CD4-positive, CD25-positive, alpha-beta regulatory T cell (primary cell): Measurements from ENCODE around the gene SHB. TPM values are rescaled to one million over a fixed set of nuclear protein-coding genes. Genes with fewer than 3 reads are reported as not detected.
"Not testable (repeated sequence)": the region's sequence is repeated elsewhere in the genome, so short reads cannot be mapped to it uniquely, and the experiment has no call there.

Source experiments
- ATAC-seq, 2 donors: fragments of 150-1000 bp; cut with Tn5 transposase; one replicate each; pipeline ENCODE4 v1.10.0; 2021; ENCODE audit warnings: low read depth in 2 of 2, moderate number of reproducible peaks in 2 of 2, moderate library complexity in 1 of 2
- DNase-seq, 3 donors: peaks; one replicate each; pipeline versions ENCODE4 v3.0.0 to v3.0.0-alpha.2; 2012 to 2022; ENCODE audit warnings: mixed read lengths in 1 of 3
- H3K27ac ChIP-seq: one replicate; pipeline ENCODE4 v1.7.0; 2013; ENCODE audit warnings: mild to moderate bottlenecking, low read length; ENCODE audit not compliant: insufficient read depth, poor library complexity, severe bottlenecking
- H3K27me3 ChIP-seq: one replicate; pipeline ENCODE4 v1.7.0; 2013; ENCODE audit warnings: low read length; ENCODE audit not compliant: control insufficient read depth, insufficient read depth
- H3K36me3 ChIP-seq: one replicate; pipeline ENCODE4 v1.7.0; 2013; ENCODE audit warnings: mild to moderate bottlenecking, low read length, moderate library complexity; ENCODE audit not compliant: control insufficient read depth, insufficient read depth
- H3K4me1 ChIP-seq: 2 replicates; pipeline ENCODE4 v1.7.0; 2013; ENCODE audit warnings: mild to moderate bottlenecking, low read length; ENCODE audit not compliant: insufficient read depth, control insufficient read depth, poor library complexity, severe bottlenecking
- H3K4me3 ChIP-seq: one replicate; pipeline ENCODE4 v1.7.0; 2013; ENCODE audit warnings: low read depth, mild to moderate bottlenecking, low read length, moderate library complexity
- H3K9me3 ChIP-seq, 2 experiments: 1 replicate in 1 of 2; 2 replicates in 1 of 2; pipeline ENCODE4 v1.7.0; 2013; ENCODE audit warnings: low read length in 2 of 2, mild to moderate bottlenecking in 1 of 2, moderate library complexity in 1 of 2; ENCODE audit not compliant: control insufficient read depth in 2 of 2
- H3K27ac Mint-ChIP-seq, 3 donors: one replicate each; pipeline ENCODE4 v1.8.0; 2020 to 2022; ENCODE audit warnings: mild to moderate bottlenecking in 3 of 3, mixed read lengths in 3 of 3, moderate library complexity in 2 of 3
- H3K27me3 Mint-ChIP-seq: one replicate; pipeline ENCODE4 v1.8.0; 2022; ENCODE audit warnings: mild to moderate bottlenecking, mixed read lengths
- H3K36me3 Mint-ChIP-seq: one replicate; pipeline ENCODE4 v1.8.0; 2020; ENCODE audit warnings: mixed read lengths
- H3K4me1 Mint-ChIP-seq, 4 donors: one replicate each; pipeline ENCODE4 v1.8.0; 2020 to 2022; ENCODE audit warnings: mixed read lengths in 4 of 4, mild to moderate bottlenecking in 1 of 4
- H3K4me3 Mint-ChIP-seq, 4 donors: one replicate each; pipeline ENCODE4 v1.8.0; 2020 to 2022; ENCODE audit warnings: mild to moderate bottlenecking in 4 of 4, mixed read lengths in 4 of 4, moderate library complexity in 3 of 4
- H3K9me3 Mint-ChIP-seq, 7 donors: one replicate each; pipeline ENCODE4 v1.8.0; 2020 to 2022; ENCODE audit warnings: mixed read lengths in 7 of 7, mild to moderate bottlenecking in 3 of 7, moderate library complexity in 2 of 7
- polyA plus RNA-seq, 4 donors: library from polyadenylated mRNA; unstranded; fragments of 300-500 nt; fragmentation: Illumina TruSeq; gene quantifications; one replicate each; pipeline ENCODE4 v1.2.3, GENCODE V29; 2021
- total RNA-seq: library from RNA; stranded (reverse); gene quantifications from one replicate; pipeline ENCODE4 v1.2.3, GENCODE V29; 2022

SHB gene
- total and polyA plus RNA-seq, 5 donors from 2014 or later = 0.27 to 0.69 TPM; not detected in 3

DNA sequence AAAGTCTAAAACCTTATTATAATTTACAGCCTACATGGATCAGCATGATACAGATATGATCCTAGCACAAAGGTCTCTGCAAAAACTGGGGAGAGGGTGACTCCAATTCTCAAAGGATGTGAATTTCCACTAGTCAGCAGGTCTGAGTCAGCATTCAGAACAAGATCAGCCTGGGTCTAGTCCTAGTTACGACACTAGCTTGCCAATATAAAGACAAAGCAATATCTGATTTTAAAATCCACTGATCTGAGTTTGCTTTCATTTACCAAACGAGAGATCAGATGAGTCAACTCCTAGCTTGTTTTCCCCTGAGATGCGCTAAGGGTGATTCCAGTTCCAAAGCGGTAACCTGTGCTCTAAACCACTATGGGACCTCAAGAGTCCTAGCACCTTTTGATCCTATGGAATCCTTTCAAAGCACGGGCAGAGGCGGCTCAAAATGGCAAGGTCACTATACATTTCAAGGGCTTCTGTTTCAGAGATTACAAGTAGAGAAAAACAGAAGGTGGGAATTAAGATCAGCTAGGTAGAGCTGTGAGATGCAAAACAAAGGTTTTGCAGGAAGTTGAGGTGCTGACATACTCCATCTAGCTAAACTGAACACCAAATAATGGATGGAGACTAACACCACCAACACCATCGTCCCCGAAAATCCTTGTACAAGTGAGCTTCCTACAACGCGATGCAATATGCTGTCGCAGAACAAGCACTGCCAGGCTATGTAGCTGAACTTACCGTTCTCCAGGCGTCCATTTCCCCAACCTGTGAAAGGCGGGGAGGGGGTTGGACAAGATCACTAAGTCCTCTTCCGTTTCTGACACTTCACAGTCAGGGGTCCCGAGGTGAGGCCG, 166.0 kb downstream of the SHB start:
- Histone ChIP-seq H3K27me3 (peaks cover 2% of the 10 kb centered on the region), H3K4me3 (peak overlapping the region; percentile 83), H3K36me3 (peaks cover 16% of the 10 kb centered on the region), H3K4me1 (peaks cover 26% of the 10 kb centered on the region), H3K9me3 (no peaks in the 10 kb centered on the region), H3K27ac (peak overlapping the region; percentile 87)
- Mint-ChIP-seq H3K27me3 (peaks cover 4% of the 10 kb centered on the region), H3K4me3 (peak overlapping the region; percentile 89 to 97 (median 92)), H3K36me3 (peaks cover 3% of the 10 kb centered on the region), H3K27ac (peak overlapping the region in 2 of 3 donors; percentile 74 to 78), H3K9me3 (no peaks in the 10 kb centered on the region), H3K4me1 (peaks cover 13 to 38% (median 21%) of the 10 kb centered on the region in 4 donors)
- no peak for ATAC-seq
- DNase-seq = peak in 1 of 3 donors; percentile 39

DNA sequence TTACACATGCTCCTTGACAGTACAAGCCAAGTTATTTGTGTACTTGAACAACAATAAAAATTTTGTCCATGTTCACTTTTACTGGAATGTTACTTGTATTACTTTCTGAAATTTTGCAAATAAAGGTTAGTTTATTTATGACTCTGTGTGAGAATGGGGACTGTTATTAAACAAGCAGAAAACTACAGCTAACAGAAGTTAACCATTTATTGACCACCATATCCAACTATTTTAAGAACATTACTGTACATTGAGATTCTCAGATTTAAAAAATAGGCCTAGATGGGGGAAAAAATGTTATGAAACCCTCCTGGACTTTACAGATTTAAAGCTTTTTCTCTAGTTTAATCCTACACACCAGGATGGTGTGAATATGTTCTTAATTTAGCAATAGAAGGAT, 166.9 kb downstream of the SHB start:
- no peaks in the 10 kb centered on the region for H3K9me3 Mint-ChIP-seq
- Histone ChIP-seq H3K4me3 (peak overlapping the region; percentile 83), H3K4me1 (peaks cover 26% of the 10 kb centered on the region), H3K27me3 (peaks cover 2% of the 10 kb centered on the region), H3K9me3 (no peaks in the 10 kb centered on the region), H3K36me3 (peaks cover 23% of the 10 kb centered on the region), H3K27ac (no peak overlapping the region)
- H3K27me3 Mint-ChIP-seq = peaks cover 4% of the 10 kb centered on the region
- no peak overlapping the region for H3K27ac Mint-ChIP-seq
- peaks cover 13 to 42% (median 21%) of the 10 kb centered on the region in 4 donors for H3K4me1 Mint-ChIP-seq
- H3K4me3 Mint-ChIP-seq = peak overlapping the region in 3 of 4 donors; percentile 46 to 97 (median 89)
- ATAC-seq = no peak
- DNase-seq = no peak
- H3K36me3 Mint-ChIP-seq = peaks cover 8% of the 10 kb centered on the region

DNA sequence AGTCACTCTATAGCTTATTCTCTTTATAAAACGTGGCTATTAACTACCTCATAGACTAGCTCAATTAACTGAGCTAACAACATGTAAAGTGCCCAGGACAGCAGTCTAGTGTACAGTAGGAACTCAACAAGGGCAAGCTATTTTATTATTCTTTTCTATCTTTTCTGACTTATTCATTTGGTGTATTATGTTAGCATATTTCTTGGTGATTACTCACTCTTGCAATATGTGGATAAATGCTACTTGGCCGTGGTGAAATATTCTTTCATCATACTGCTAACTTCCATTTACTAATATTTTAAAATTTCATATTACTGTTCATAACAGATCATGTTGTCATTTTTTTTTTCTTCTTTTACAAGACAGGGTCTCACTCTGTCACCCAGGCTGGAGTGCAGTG, 170.0 kb downstream of the SHB start:
- Histone ChIP-seq H3K36me3 (peaks cover 48% of the 10 kb centered on the region), H3K27me3 (no peaks in the 10 kb centered on the region), H3K27ac (no peak overlapping the region), H3K4me1 (peaks cover 19% of the 10 kb centered on the region), H3K4me3 (no peak overlapping the region), H3K9me3 (no peaks in the 10 kb centered on the region)
- Mint-ChIP-seq H3K27me3 (no peaks in the 10 kb centered on the region), H3K9me3 (no peaks in the 10 kb centered on the region), H3K4me1 (peaks cover 9 to 25% (median 17%) of the 10 kb centered on the region in 4 donors), H3K36me3 (peaks cover 25% of the 10 kb centered on the region), H3K4me3 (no peak overlapping the region), H3K27ac (no peak overlapping the region)
- DNase-seq (no peak), ATAC-seq (no peak)

DNA sequence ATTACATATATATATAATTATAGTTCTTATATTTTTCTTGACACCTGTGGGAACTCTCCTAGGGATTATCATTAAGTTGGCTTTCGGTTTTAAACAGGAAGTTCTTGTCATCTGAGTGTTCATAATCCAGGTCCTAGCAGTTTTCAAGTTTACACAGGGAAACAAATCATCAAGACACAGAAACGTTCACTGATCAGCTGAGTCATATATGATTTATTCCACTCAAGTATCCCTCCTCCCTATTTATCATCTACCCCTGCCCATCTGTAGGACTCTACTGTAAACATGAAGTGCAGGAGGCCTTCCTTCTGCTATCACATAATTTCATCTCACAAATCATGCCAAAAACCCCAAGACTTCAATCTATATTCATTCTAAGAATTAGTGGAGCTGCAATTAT, 171.4 kb downstream of the SHB start:
- no peaks in the 10 kb centered on the region for H3K27me3 ChIP-seq
- peaks cover 36% of the 10 kb centered on the region for H3K36me3 Mint-ChIP-seq
- no peaks in the 10 kb centered on the region for H3K9me3 ChIP-seq
- peaks cover 3 to 18% (median 12%) of the 10 kb centered on the region in 4 donors for H3K4me1 Mint-ChIP-seq
- H3K27ac Mint-ChIP-seq = no peak overlapping the region
- no peak overlapping the region for H3K4me3 ChIP-seq
- ATAC-seq (no peak), DNase-seq (no peak)
- peaks cover 9% of the 10 kb centered on the region for H3K4me1 ChIP-seq
- peaks cover 59% of the 10 kb centered on the region for H3K36me3 ChIP-seq
- H3K9me3 Mint-ChIP-seq = no peaks in the 10 kb centered on the region
- no peak overlapping the region for H3K27ac ChIP-seq
- no peaks in the 10 kb centered on the region for H3K27me3 Mint-ChIP-seq
- no peak overlapping the region for H3K4me3 Mint-ChIP-seq

DNA sequence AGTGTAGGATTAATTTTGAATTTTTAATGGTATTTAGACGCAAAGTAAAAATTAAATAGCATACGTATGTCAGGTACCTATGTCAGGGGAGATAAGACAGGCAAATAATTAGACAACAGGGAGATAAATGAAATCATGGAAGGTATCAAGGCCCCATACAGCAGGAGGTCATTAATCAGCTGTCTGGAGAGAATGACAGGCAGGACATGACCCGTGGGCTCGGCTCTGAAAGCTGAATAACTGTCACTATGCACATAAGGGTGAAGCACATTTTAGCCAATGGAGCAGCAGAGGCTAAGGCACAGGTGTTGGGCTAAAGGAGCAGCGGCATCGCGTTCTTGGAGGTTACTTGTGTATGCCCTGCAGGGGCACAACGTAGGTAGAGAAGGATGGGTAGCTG, 177.0 kb downstream of the SHB start:
- ATAC-seq = no peak
- H3K36me3 Mint-ChIP-seq = peaks cover 54% of the 10 kb centered on the region
- DNase-seq = no peak
- H3K4me1 ChIP-seq = no peaks in the 10 kb centered on the region
- H3K27me3 Mint-ChIP-seq = no peaks in the 10 kb centered on the region
- H3K9me3 ChIP-seq = no peaks in the 10 kb centered on the region
- no peak overlapping the region for H3K4me3 Mint-ChIP-seq
- H3K4me3 ChIP-seq = no peak overlapping the region
- no peak overlapping the region for H3K27ac Mint-ChIP-seq
- peaks cover 4 to 8% (median 6%) of the 10 kb centered on the region in 4 donors for H3K4me1 Mint-ChIP-seq
- no peaks in the 10 kb centered on the region for H3K27me3 ChIP-seq
- H3K27ac ChIP-seq = no peak overlapping the region
- H3K9me3 Mint-ChIP-seq = no peaks in the 10 kb centered on the region
- peaks cover 60% of the 10 kb centered on the region for H3K36me3 ChIP-seq

DNA sequence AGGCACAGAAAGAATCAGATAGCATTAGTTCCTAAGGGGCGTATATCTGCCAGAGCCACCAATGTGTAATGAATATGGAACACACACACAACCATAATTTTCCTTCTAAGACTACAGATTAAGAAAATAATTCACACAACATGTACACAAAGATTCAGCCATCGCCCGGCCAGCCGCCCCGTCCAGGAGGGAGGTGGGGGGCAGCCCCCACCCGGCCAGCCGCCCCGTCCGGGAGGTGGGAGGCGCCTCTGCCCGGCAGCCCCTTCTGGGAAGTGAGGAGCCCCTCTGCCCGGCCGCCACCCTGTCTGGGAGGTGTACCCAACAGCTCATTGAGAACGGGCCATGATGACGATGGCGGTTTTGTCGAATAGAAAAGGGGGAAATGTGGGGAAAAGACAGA, 178.0 kb downstream of the SHB start:
- peaks cover 51% of the 10 kb centered on the region for H3K36me3 ChIP-seq
- DNase-seq = not testable (repeated sequence)

DNA sequence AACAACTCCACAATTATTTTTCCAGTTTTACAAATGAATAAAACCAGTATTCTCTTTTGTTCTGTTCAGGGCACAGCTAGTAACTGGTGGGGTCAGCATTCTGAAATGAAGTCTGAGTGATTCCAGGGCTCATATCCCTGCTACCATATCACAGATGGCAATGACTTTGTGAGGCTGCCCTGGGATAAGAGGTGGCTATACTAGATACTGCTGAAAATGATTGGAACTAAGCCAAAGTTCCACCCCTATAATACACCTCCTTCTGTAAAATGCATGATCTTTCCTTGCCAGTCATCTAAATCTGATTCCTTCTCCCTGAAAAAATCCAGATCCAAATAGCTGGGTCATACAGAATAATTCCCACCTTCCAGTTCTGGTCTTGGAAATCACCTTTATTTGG, 179.5 kb downstream of the SHB start:
- Mint-ChIP-seq H3K36me3 (peaks cover 47% of the 10 kb centered on the region), H3K27ac (peak overlapping the region in 1 of 3 donors; percentile 25), H3K4me3 (no peak overlapping the region), H3K9me3 (no peaks in the 10 kb centered on the region), H3K27me3 (no peaks in the 10 kb centered on the region), H3K4me1 (peaks cover 4 to 12% (median 4%) of the 10 kb centered on the region in 4 donors)
- Histone ChIP-seq H3K36me3 (peaks cover 42% of the 10 kb centered on the region), H3K27me3 (no peaks in the 10 kb centered on the region), H3K9me3 (no peaks in the 10 kb centered on the region), H3K27ac (no peak overlapping the region), H3K4me1 (no peaks in the 10 kb centered on the region), H3K4me3 (no peak overlapping the region)
- DNase-seq (no peak), ATAC-seq (no peak)

More for the DNA sequence above, 178.0 kb downstream of the SHB start:
- H3K27me3 ChIP-seq, H3K27ac Mint-ChIP-seq, H3K4me3 Mint-ChIP-seq, H3K4me1 ChIP-seq, H3K4me3 ChIP-seq, H3K27me3 Mint-ChIP-seq, H3K4me1 Mint-ChIP-seq, H3K9me3 ChIP-seq, H3K27ac ChIP-seq, H3K9me3 Mint-ChIP-seq, ATAC-seq: not testable (repeated sequence)
- peaks cover 51% of the 10 kb centered on the region for H3K36me3 Mint-ChIP-seq
